PC-9 (cell line): ENCODE results near the gene GPATCH4. TPM values are rescaled to one million over a fixed set of nuclear protein-coding genes. Genes with fewer than 3 reads are reported as not detected.
"Not testable (repeated sequence)": the region's sequence is repeated elsewhere in the genome, so short reads cannot be mapped to it uniquely, and the experiment has no call there.

ENCODE experiments used
- BruUV-seq: library from RNA; stranded (reverse); fragments of 400-500 nt; replicated peaks from 2 replicates; lab custom pipeline; 2021; lab: Mats Ljungman, UMichigan
- CTCF ChIA-PET: fragments of 300-600 bp; sonication (Branson Sonifier 250); formaldehyde crosslinking; loops from one replicate; lab custom pipeline; 2022; ENCODE audit warnings: antibody characterized with exemption; lab: Charles Lee
- POLR2A ChIA-PET: fragments of 300-600 bp; sonication (Branson Sonifier 250); formaldehyde crosslinking; loops from one replicate; lab custom pipeline; 2022; ENCODE audit warnings: antibody characterized with exemption; ENCODE audit not compliant: unreplicated experiment; lab: Charles Lee
- DNase-seq, 2 experiments: peaks; one replicate each; pipeline versions ENCODE4 v3.0.0 to v3.0.0-alpha.2; 2015 to 2022; ENCODE audit warnings: mixed read lengths in 1 of 2
- H2AFZ ChIP-seq: fragments of 200-600 bp; sonication (generic); 2 replicates; pipeline ENCODE4 v1.8.1; 2017; ENCODE audit warnings: antibody characterized with exemption
- H3F3A ChIP-seq: fragments of 200-600 bp; sonication (generic); 2 replicates; pipeline ENCODE4 v1.8.1; 2017; ENCODE audit warnings: antibody characterized with exemption, mild to moderate bottlenecking, low read depth; ENCODE audit not compliant: insufficient read depth
- H3K27ac ChIP-seq: fragments of 200-600 bp; sonication (generic); 2 replicates; pipeline ENCODE4 v1.6.1; 2016; ENCODE audit warnings: mixed run types
- H3K27me3 ChIP-seq: fragments of 200-600 bp; sonication (generic); 2 replicates; pipeline ENCODE4 v1.6.1; 2016; ENCODE audit warnings: low read depth, mixed run types; ENCODE audit not compliant: insufficient read depth
- H3K36me3 ChIP-seq: fragments of 200-600 bp; sonication (generic); 2 replicates; pipeline ENCODE4 v1.6.1; 2016; ENCODE audit warnings: low read depth, mixed run types
- H3K4me1 ChIP-seq: fragments of 200-600 bp; sonication (generic); replicated peaks from 2 replicates; pipeline ENCODE4 v1.6.1; 2016; ENCODE audit warnings: mixed run types; ENCODE audit not compliant: insufficient read depth
- H3K4me2 ChIP-seq: fragments of 200-600 bp; sonication (generic); 2 replicates; pipeline ENCODE4 v1.6.1; 2017; ENCODE audit warnings: mixed run types
- H3K4me3 ChIP-seq: fragments of 200-600 bp; sonication (generic); 2 replicates; pipeline ENCODE4 v1.6.1; 2016; ENCODE audit warnings: mixed run types
- H3K79me2 ChIP-seq: fragments of 200-600 bp; sonication (generic); 2 replicates; pipeline ENCODE4 v1.6.1; 2017; ENCODE audit warnings: low read depth, mixed run types
- H3K9me2 ChIP-seq: fragments of 200-600 bp; sonication (generic); 2 replicates; pipeline ENCODE4 v1.8.1; 2017; ENCODE audit warnings: mild to moderate bottlenecking; ENCODE audit not compliant: insufficient read depth
- H3K9me3 ChIP-seq: fragments of 200-600 bp; sonication (generic); 2 replicates; pipeline ENCODE4 v1.8.1; 2016; ENCODE audit warnings: low read depth; ENCODE audit not compliant: insufficient read depth
- H4K20me1 ChIP-seq: fragments of 200-600 bp; sonication (generic); 2 replicates; pipeline ENCODE4 v1.8.1; 2017; ENCODE audit not compliant: insufficient read depth
- EZH2 ChIP-seq: fragments of 200-600 bp; sonication (generic); IDR thresholded peaks from 2 replicates; pipeline ENCODE4 v1.8.0; 2017; ENCODE audit warnings: antibody characterized with exemption, low read depth
- intact Hi-C: fragments of 100-400 bp; cut with micrococcal nuclease; formaldehyde crosslinking; loops from one replicate; pipeline ENCODE4 v1.10.0; 2022; ENCODE audit not compliant: unreplicated experiment
- total RNA-seq: library from RNA; stranded (reverse); gene quantifications from 2 replicates; pipeline ENCODE4 v1.2.3, GENCODE V29; 2021
- TF ChIP-seq, protein P1 (sequence below): fragments of 200-600 bp; sonication (generic); conservative IDR thresholded peaks from 2 replicates; pipeline ENCODE4 v1.6.1; 2017; ENCODE audit warnings: mixed run types, antibody characterized with exemption, mild to moderate bottlenecking, moderate library complexity

The GPATCH4 gene
- total RNA-seq, 1 experiment from 2014 or later = 17.5 TPM

DNA sequence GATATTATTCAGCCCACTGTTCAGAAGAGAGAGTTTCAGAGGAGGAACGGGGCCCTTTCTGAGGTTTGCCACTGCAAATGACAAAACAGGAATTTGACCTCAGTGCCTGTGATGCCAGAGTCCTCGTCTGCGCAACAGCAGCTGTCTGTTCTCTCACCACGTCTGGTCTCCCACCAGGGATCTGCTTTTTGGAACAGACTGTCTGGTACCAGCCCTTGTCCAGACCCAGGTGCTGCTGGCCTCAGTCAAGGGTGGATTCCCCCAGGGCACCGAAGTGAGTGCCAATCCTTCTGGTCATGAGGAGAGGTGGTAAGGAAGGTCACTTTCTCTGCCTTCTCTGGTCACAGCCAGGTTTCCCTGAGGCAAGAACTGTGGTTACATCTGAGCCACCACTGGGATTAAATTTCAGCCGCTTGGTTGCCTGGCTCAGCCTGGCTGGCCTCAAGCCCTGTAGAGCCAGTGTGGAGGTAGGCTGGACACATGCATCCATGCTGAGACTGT lies 38.4 kb upstream of the GPATCH4 start:
- intact Hi-C loops = no loop called here
- no peak overlapping the region for H3K4me3 ChIP-seq
- no peaks in the 10 kb centered on the region for H3K9me3 ChIP-seq
- H3K9me2 ChIP-seq = no peaks in the 10 kb centered on the region
- ChIA-PET POLR2A (interaction anchor here (0.6 kb wide), 3 partner anchors 22 to 872 kb away, joined by 3 read pairs; no protein-coding TSS in a partner anchor), CTCF (interaction anchor here (0.5 to 1.0 kb wide), 5 partner anchors 12 to 40 kb away, joined by 3 to 9 read pairs (median 4); no protein-coding TSS in a partner anchor)
- peak; percentile 90 to 93 for DNase-seq
- no peaks in the 10 kb centered on the region for H3K79me2 ChIP-seq
- peaks cover 5% of the 10 kb centered on the region; the same call in 1 of the 2 replicates for H3K27me3 ChIP-seq
- H2AFZ ChIP-seq = no peak overlapping the region
- H4K20me1 ChIP-seq = peaks cover 67% of the 10 kb centered on the region
- H3K36me3 ChIP-seq = no peaks in the 10 kb centered on the region
- TF ChIP-seq EZH2 = no peak
- TF ChIP-seq, protein P1, sequence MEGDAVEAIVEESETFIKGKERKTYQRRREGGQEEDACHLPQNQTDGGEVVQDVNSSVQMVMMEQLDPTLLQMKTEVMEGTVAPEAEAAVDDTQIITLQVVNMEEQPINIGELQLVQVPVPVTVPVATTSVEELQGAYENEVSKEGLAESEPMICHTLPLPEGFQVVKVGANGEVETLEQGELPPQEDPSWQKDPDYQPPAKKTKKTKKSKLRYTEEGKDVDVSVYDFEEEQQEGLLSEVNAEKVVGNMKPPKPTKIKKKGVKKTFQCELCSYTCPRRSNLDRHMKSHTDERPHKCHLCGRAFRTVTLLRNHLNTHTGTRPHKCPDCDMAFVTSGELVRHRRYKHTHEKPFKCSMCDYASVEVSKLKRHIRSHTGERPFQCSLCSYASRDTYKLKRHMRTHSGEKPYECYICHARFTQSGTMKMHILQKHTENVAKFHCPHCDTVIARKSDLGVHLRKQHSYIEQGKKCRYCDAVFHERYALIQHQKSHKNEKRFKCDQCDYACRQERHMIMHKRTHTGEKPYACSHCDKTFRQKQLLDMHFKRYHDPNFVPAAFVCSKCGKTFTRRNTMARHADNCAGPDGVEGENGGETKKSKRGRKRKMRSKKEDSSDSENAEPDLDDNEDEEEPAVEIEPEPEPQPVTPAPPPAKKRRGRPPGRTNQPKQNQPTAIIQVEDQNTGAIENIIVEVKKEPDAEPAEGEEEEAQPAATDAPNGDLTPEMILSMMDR = no peak
- H3K27ac ChIP-seq = peak overlapping the region; percentile 7; the same call in 1 of the 2 replicates
- H3K4me2 ChIP-seq = peak overlapping the region; percentile 61
- no TSS peak for BruUV-seq
- peaks cover 28% of the 10 kb centered on the region for H3K4me1 ChIP-seq
- H3F3A ChIP-seq = peaks cover 54% of the 10 kb centered on the region

DNA sequence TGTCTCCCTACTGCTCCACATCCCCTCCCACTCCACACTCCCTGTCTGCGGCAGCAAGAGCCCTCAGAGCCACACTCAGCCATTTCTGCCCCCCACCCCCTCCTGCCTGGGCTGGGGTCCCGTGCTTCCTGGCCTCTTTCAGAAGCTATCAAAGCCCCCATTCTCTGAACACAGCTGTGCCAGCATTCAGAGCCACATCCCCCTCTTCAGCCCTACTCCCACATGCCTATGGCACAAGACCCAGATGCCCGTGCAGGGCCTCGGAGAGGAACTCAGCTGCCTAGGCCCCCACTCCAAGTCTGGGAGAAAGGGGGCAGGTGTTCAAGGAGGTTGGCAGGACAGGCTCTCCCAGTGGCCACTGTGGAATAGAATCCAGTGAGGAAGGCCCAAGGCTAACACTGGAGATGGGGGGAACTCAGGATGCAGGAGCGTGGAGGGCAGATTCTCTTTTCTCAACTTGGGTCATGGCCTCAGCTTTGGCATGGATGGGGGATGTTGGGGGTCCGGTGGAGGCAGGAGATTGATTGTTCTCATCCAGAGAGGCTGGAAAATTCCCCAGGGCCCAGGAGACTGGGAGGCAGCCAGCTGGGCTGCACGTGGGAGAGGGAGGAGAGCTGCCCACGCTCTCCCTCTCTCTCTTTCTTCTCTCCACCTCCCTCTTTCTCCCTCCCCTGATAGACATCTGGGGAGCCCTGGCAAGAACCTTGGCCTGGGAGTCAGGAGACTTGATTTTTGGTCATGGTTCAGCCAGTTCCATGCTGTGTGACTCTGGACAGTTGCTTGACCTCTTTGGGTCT lies 37.1 kb upstream of the GPATCH4 start:
- no peak overlapping the region for H3K27ac ChIP-seq
- H3K27me3 ChIP-seq = peaks cover 5% of the 10 kb centered on the region; the same call in 1 of the 2 replicates

DNA sequence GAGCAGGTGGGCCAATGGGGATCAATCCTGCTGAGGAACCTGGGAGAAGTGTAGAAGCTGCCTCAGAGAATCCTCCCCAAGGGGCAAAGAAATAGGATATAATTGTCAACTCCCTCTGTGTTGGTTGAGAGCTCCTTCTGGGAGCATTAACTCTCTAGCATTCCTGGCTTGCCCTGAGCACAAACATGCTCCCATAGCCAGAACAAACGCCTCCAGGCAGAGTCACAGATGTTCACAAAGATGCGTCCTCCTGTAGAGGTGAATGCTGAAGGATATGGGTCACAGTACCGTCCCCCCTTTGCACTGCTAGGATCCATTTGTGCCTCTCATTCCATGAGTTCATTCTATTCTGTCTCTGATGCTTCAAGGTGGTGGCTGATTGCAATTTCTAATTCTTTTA lies 31.1 kb upstream of the GPATCH4 start:
- H3K27ac ChIP-seq = no peak overlapping the region
- no peaks in the 10 kb centered on the region for H3K36me3 ChIP-seq
- TF ChIP-seq, protein P1 = no peak
- TF ChIP-seq EZH2 = no peak
- intact Hi-C loops = no loop called here
- H3K9me3 ChIP-seq = no peaks in the 10 kb centered on the region
- no peak overlapping the region for H2AFZ ChIP-seq
- no peak for DNase-seq
- H3K4me3 ChIP-seq = no peak overlapping the region
- peaks cover 17% of the 10 kb centered on the region for H3F3A ChIP-seq
- no peaks in the 10 kb centered on the region for H4K20me1 ChIP-seq
- ChIA-PET POLR2A (interaction anchor here (0.6 kb wide), 1 partner anchor 162 kb away, joined by 4 read pairs; no protein-coding TSS in a partner anchor), CTCF (interaction anchor here (0.6 to 0.7 kb wide), 3 partner anchors 12 to 228 kb away, joined by 3 to 5 read pairs (median 3); no protein-coding TSS in a partner anchor)
- no TSS peak for BruUV-seq
- H3K27me3 ChIP-seq = peaks cover 5% of the 10 kb centered on the region; the same call in 1 of the 2 replicates
- no peaks in the 10 kb centered on the region for H3K79me2 ChIP-seq
- no peaks in the 10 kb centered on the region for H3K9me2 ChIP-seq
- H3K4me1 ChIP-seq = peaks cover 12% of the 10 kb centered on the region
- no peak overlapping the region for H3K4me2 ChIP-seq

More for the DNA sequence above, 37.1 kb upstream of the GPATCH4 start:
- Histone ChIP-seq H3K4me1 (peaks cover 28% of the 10 kb centered on the region), H3K9me2 (no peaks in the 10 kb centered on the region), H3K4me3 (no peak overlapping the region), H3K4me2 (no peak overlapping the region), H2AFZ (no peak overlapping the region), H4K20me1 (peaks cover 55% of the 10 kb centered on the region), H3F3A (peaks cover 42% of the 10 kb centered on the region), H3K79me2 (no peaks in the 10 kb centered on the region), H3K9me3 (no peaks in the 10 kb centered on the region), H3K36me3 (no peaks in the 10 kb centered on the region)
- no peak for DNase-seq
- ChIA-PET POLR2A (interaction anchor here (0.6 kb wide), 1 partner anchor 75 kb away, joined by 31 read pairs; no protein-coding TSS in a partner anchor), CTCF (interaction anchor here (0.9 kb wide), 1 partner anchor 12 kb away, joined by 3 read pairs; no protein-coding TSS in a partner anchor)
- TF ChIP-seq, protein P1 = no peak
- no peak for TF ChIP-seq EZH2
- intact Hi-C loops = no loop called here
- BruUV-seq = TSS peak; percentile 2

DNA sequence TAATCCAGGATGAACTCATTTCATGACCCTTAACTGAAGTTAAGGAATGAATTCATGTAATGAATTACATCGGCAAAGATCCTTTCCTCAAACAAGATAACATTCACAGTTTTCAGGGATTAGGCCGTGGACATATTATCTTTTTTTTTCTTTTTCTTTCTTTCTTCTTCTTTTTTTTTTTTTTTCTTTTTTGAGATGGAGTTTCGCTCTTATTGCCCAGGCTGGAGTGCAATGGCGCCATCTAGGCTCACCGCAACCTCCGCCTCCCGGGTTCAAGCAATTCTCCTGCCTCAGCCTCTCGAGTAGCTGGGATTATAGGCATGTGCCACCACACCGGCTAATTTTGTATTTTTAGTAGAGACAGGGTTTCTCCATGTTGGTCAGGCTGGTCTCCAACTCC lies 29.9 kb upstream of the GPATCH4 start:
- H3K9me2 ChIP-seq = not testable (repeated sequence)

More for the DNA sequence above, 29.9 kb upstream of the GPATCH4 start:
- intact Hi-C loops, BruUV-seq, H3K36me3 ChIP-seq, H2AFZ ChIP-seq, H3K4me2 ChIP-seq, DNase-seq, H3K79me2 ChIP-seq, H3K4me3 ChIP-seq, H4K20me1 ChIP-seq, H3K9me3 ChIP-seq, H3K27me3 ChIP-seq, POLR2A ChIA-PET, H3K27ac ChIP-seq: not testable (repeated sequence)
- H3F3A ChIP-seq = peaks cover 17% of the 10 kb centered on the region
- H3K4me1 ChIP-seq = peaks cover 12% of the 10 kb centered on the region
- CTCF ChIA-PET = interaction anchor here (0.7 kb wide), 1 partner anchor 11 kb away, joined by 3 read pairs; no protein-coding TSS in a partner anchor
